Measurements from ENCODE around the gene SLC10A3.

DNA sequence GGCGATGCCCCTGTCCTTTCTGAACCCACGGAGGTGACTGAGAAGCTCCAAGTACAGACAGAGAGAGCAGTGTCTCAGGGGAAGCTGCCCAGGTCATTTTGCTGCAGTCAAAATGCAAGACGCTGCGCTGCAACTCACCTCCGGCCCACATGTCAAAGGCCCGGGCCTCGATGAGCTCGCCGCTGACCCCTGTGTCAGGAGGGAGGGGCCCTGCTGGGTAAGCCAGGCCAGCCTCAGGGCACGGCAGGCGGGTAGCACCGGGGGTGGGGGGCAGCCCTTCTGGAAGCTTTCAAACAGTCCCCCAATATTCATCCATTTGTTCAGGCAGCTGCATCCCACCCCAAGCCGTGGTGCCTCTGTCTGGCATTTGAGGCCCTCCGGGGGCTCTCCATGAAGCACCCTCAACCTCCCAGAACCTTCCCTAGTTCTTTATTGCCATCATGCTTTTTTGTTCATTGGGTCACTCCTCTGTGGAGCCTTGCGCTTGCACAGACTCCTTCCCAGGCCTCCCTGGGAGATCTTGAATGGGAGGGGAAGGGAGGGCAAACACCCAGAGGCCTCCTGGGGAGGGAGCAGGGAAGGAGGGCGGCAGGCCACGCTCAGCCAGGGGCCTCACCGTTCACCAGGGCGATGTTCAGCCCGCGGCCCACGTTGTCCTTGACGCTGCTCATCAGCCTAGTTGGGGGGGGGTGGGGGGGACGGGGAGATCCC is 17.4 kb upstream of the SLC10A3 start:
- no peak for TF ChIP-seq POLR2A (IDR thresholded peaks at IDR 0.05; ENCODE audit: low read depth, low read length)
- no peak for TF ChIP-seq POLR2AphosphoS5 (IDR thresholded peaks at IDR 0.05; ENCODE audit: insufficient read depth, low read depth, low read length)
- TF ChIP-seq CTCF (IDR thresholded peaks at IDR 0.05; ENCODE audit: extremely low read depth in 1 of 2, insufficient read depth in 1 of 2, low read depth in 1 of 2, low read length in 2 of 2): no peak
- TF ChIP-seq GATA2 (IDR thresholded peaks at IDR 0.05; ENCODE audit: insufficient read depth, insufficient read length, low read depth, low read length): no peak
